Esophagus squamous epithelium (tissue), 5 donors: ENCODE data around the gene NTSR2. TPM values are rescaled to one million over a fixed set of nuclear protein-coding genes. Genes with fewer than 3 reads are reported as not detected.

Experiments used
- DNase-seq: peaks from one replicate; lab custom pipeline; 2025; lab: John Stamatoyannopoulos, UW
- H3K27ac ChIP-seq, 4 donors: fragments of 200-600 bp; sonication (generic); one replicate each; pipeline ENCODE4 v1.5.1; 2016 to 2019; ENCODE audit warnings: mild to moderate bottlenecking in 1 of 4
- H3K27me3 ChIP-seq, 4 donors: fragments of 200-600 bp; sonication (generic); 1 replicate in 3 of 4; 2 replicates in 1 of 4; pipeline versions ENCODE4 v1.5.1 to v1.6.0; 2017 to 2021; ENCODE audit warnings: antibody characterized with exemption in 1 of 4
- H3K36me3 ChIP-seq, 3 donors: fragments of 200-600 bp; sonication (generic); one replicate each; pipeline ENCODE4 v1.5.1; 2016 to 2019
- H3K4me1 ChIP-seq, 3 donors: fragments of 200-600 bp; sonication (generic); one replicate each; pipeline ENCODE4 v1.5.1; 2017 to 2019
- H3K4me3 ChIP-seq, 4 donors: fragments of 200-600 bp; sonication (generic); 1 replicate in 3 of 4; 2 replicates in 1 of 4; pipeline ENCODE4 v1.5.1; 2016 to 2019; ENCODE audit warnings: mild to moderate bottlenecking in 2 of 4, moderate library complexity in 1 of 4
- H3K9me3 ChIP-seq, 3 donors: fragments of 200-600 bp; sonication (generic); one replicate each; pipeline ENCODE4 v1.5.1; 2016 to 2019
- POLR2A ChIP-seq, 4 donors: fragments of 450-650 bp; IDR thresholded peaks; one replicate each; pipeline ENCODE4 v1.6.1; 2017; ENCODE audit warnings: antibody characterized with exemption in 4 of 4, mild to moderate bottlenecking in 4 of 4, moderate library complexity in 3 of 4
- WGBS, 2 donors: methylation state at CpG; one replicate each; pipeline ENCODE4 v1.1.5; 2018; 5-methylcytosine and 5-hydroxymethylcytosine counted together
- intact Hi-C: fragments of 100-400 bp; cut with DNase I; formaldehyde crosslinking; loops from one replicate; pipeline ENCODE4 v1.15.0; 2022
- total RNA-seq, 4 donors: library from RNA; depleted of rRNA; stranded (reverse); fragments of >200 nt; gene quantifications; one replicate each; pipeline ENCODE4 v1.1.0, GENCODE V29; 2016
- TF ChIP-seq, protein P1 (sequence below), 6 experiments: fragments of 450-650 bp in 4 of 6; fragments of 200-600 bp in 2 of 6; sonication (generic) in 2 of 6; IDR thresholded peaks; one replicate each; pipeline ENCODE4 v1.5.1; 2016 to 2019; ENCODE audit warnings: antibody characterized with exemption in 6 of 6, mild to moderate bottlenecking in 4 of 6, moderate library complexity in 4 of 6
- donor health status: DM: yes; HTN: yes; CAD: no.

NTSR2 gene
- total RNA-seq, 4 donors from 2014 or later = not detected

DNA sequence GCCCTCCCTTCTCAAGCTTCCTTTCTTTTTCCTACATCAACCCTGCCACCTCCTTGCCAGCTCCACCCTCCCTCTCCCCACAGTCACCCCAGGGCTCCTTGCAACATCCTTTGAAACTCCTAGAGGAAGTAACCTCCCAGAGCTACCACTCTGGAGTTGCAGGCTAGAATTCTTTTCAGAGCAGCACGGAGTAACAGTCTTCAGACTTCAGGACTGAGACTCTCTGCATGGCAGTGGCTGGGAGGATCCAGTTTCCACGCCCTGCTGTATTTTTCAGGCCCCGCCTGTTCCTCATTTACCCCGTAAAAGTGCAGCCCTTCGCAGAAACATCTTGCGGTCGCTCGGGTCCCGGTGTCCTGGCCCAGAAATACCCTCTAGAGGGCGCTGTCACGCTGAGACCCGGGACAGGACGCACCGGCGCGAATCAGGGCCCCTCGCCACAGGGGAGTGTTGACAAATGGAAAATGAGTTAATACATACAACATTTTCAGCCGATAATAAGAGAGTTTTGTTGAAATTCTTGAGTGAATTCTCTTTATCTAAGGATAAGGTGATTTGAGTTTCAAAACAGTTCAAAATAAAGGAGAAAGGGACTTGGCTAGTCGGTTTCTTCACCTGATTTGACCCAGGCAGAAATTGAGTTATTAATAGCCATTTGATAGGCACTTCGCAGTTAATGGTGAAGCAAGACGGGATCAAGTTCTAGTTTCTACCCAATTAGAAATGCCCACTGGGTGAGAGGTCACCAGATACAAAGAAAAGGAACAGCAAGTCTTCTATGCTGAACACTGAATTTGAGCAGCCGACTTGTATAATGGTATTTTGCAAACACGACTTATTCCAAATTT is 18.5 kb upstream of the NTSR2 start:
- WGBS, 2 donors = 13 to 17% methylated on average over 15 of the region's 23 CpGs
- no peaks in the 10 kb centered on the region for H3K9me3 ChIP-seq
- TF ChIP-seq, protein P1, sequence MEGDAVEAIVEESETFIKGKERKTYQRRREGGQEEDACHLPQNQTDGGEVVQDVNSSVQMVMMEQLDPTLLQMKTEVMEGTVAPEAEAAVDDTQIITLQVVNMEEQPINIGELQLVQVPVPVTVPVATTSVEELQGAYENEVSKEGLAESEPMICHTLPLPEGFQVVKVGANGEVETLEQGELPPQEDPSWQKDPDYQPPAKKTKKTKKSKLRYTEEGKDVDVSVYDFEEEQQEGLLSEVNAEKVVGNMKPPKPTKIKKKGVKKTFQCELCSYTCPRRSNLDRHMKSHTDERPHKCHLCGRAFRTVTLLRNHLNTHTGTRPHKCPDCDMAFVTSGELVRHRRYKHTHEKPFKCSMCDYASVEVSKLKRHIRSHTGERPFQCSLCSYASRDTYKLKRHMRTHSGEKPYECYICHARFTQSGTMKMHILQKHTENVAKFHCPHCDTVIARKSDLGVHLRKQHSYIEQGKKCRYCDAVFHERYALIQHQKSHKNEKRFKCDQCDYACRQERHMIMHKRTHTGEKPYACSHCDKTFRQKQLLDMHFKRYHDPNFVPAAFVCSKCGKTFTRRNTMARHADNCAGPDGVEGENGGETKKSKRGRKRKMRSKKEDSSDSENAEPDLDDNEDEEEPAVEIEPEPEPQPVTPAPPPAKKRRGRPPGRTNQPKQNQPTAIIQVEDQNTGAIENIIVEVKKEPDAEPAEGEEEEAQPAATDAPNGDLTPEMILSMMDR (IDR thresholded peaks at IDR 0.05) = peak; percentile 62 to 87 (median 84)
- TF ChIP-seq POLR2A (IDR thresholded peaks at IDR 0.05) = no peak
- peak; percentile 30 for DNase-seq
- H3K27ac ChIP-seq = peak overlapping the region in 3 of 4 donors; percentile 15 to 63 (median 38)
- intact Hi-C loops = no loop called here
- no peaks in the 10 kb centered on the region for H3K36me3 ChIP-seq
- peaks cover 0 to 20% (median 15%) of the 10 kb centered on the region in 3 donors for H3K4me1 ChIP-seq
- peaks cover 0 to 30% (median 0%) of the 10 kb centered on the region in 4 donors for H3K27me3 ChIP-seq
- peak overlapping the region in 2 of 4 donors; percentile 19 to 51 for H3K4me3 ChIP-seq

DNA sequence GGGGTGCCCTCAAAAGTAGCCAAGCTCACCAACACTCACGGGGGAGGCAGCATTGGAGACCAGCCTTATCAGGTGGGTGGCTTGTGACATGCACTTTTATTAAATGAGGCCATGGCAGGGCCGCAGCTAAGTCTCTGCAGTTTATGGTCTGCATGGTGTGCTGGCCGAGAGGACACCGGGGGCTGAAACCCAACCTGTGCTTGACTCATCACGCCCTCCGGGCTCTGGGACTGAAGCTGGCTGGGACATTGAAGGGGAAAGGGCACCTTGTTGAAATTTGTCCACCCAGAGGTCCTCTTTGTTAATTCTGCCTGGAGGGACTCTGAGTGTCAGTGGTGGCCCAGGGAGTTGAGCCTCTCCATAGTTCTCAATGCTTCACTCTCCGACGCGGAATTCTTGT is 17.7 kb upstream of the NTSR2 start:
- WGBS, 2 donors = 67 to 71% methylated on average over 4 to 5 of the region's 9 CpGs
- Histone ChIP-seq H3K9me3 (no peaks in the 10 kb centered on the region), H3K4me3 (peak overlapping the region in 1 of 4 donors; percentile 51), H3K4me1 (peaks cover 0 to 14% (median 12%) of the 10 kb centered on the region in 3 donors), H3K27me3 (peaks cover 0 to 37% (median 0%) of the 10 kb centered on the region in 4 donors), H3K36me3 (no peaks in the 10 kb centered on the region), H3K27ac (peak overlapping the region in 2 of 4 donors; percentile 38 to 63)
- intact Hi-C loops = no loop called here
- TF ChIP-seq POLR2A (IDR thresholded peaks at IDR 0.05) = no peak
- TF ChIP-seq, protein P1 (IDR thresholded peaks at IDR 0.05) = no peak
- DNase-seq = no peak

DNA sequence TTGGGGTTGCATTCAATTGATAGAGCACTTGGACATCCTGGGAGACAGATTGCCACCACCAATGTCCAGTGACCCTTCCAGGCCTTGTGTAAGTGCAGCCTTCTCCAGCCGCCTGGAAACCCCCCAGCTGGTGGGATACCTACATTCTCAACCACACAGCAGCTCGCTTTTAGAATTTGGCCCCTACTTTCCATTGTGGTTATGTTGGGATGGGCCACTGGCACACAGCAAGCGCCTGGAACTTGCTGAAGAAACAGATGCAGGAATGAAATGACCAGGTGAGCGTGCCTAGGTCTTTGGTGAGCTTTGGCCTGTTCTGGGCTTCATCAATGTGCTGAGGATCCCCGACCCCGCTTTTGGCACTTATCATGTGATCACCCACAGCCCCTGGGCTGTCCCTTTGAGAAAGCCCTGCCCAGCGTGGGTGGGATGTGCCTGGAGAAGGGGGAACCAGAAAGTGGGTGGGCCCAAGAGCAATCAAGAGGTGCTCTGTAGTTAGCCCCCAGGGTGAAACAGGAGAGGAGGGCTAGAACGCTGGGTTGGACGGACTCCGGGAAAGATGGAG is 16.0 kb upstream of the NTSR2 start:
- Histone ChIP-seq H3K27ac (no peak overlapping the region), H3K36me3 (no peaks in the 10 kb centered on the region), H3K27me3 (peaks cover 0 to 50% (median 0%) of the 10 kb centered on the region in 4 donors), H3K4me3 (no peak overlapping the region), H3K4me1 (peaks cover 0 to 14% (median 12%) of the 10 kb centered on the region in 3 donors), H3K9me3 (no peaks in the 10 kb centered on the region)
- no peak for DNase-seq
- TF ChIP-seq POLR2A (IDR thresholded peaks at IDR 0.05) = no peak
- TF ChIP-seq, protein P1 (IDR thresholded peaks at IDR 0.05) = no peak
- WGBS, 2 donors = 86 to 90% methylated on average over 5 to 6 of the region's 10 CpGs
- intact Hi-C loops = no loop called here

DNA sequence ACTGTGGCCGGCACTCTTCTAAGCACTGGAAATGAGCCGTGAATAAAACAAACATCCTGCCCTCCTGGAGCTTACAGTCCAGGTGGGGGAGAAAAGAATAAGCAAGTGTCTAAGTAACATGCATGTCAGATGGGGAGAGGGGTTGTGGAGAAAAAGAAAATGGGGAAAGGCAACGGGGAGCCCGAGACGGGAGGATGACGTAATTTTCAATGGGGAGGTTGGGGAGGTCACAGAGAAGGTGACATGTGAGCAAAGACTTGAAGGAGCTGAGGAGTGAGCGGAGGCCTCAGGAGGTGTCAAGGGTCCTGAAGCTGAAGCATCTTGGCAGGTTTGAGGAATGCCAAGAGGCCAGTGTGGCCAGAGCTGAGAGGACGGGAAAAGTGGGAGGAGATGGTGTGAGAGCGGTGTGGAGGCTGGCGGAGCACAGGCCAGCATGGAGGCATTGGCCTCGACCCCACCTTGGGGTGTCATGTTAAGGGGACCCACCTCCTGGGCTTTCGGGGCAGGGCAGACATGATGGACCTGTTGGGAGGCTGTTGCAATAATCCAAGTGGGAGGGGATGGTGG is 15.0 kb upstream of the NTSR2 start:
- WGBS, 2 donors = 69 to 73% methylated on average over 12 of the region's 12 CpGs

More for the DNA sequence above, 15.0 kb upstream of the NTSR2 start:
- no peak overlapping the region for H3K4me3 ChIP-seq
- no peaks in the 10 kb centered on the region for H3K36me3 ChIP-seq
- intact Hi-C loops = no loop called here
- no peak for DNase-seq
- H3K27ac ChIP-seq = no peak overlapping the region
- H3K9me3 ChIP-seq = no peaks in the 10 kb centered on the region
- H3K4me1 ChIP-seq = peaks cover 0 to 14% (median 12%) of the 10 kb centered on the region in 3 donors
- TF ChIP-seq, protein P1 (IDR thresholded peaks at IDR 0.05) = no peak
- TF ChIP-seq POLR2A (IDR thresholded peaks at IDR 0.05) = no peak
- H3K27me3 ChIP-seq = peaks cover 0 to 55% (median 0%) of the 10 kb centered on the region in 4 donors
